K562 treated with DMSO at 1 percent for 12 hours (cell line): ENCODE measurements around the gene OR4D5. TPM values are rescaled to one million over a fixed set of nuclear protein-coding genes. Genes with fewer than 3 reads are reported as not detected.

Experiments
- total RNA-seq: library from RNA; unstranded; fragments of 300-600 nt; gene quantifications from 2 replicates; pipeline ENCODE4 v1.2.3, GENCODE V29; 2022; ENCODE audit not compliant: insufficient read depth

Gene OR4D5
- not detected in 2 replicates for total RNA-seq

GRCh38 chr11:123939317-123939716, at the start of gene OR4D5:
TSS of gene OR4D5 (plus strand) at chr11:123939617. CDS start at chr11:123939617, 0 bp downstream.

GRCh38 chr11:123901867-123902266, 37.5 kb upstream of the OR4D5 start, which contains the start of gene OR8D4:
TSS of gene OR8D4 (plus strand) at chr11:123902167. CDS start at chr11:123906432, 4,265 bp downstream.

GRCh38 chr11:123943738-123944137, 4.3 kb downstream of the OR4D5 start, which contains the start of gene OR6T1:
TSS of gene OR6T1 (minus strand) at chr11:123943838. CDS start at chr11:123943838, 0 bp downstream.

GRCh38 chr11:123977731-123978347, 38.4 kb downstream of the OR4D5 start, which contains the start of gene OR10S1:
TSS of gene OR10S1 (minus strand) at chr11:123977781. CDS start at chr11:123977664, 117 bp downstream.

Other genes with a start within 250 kb of the OR4D5 start
- gene ZNF202, start 198.0 kb upstream of the OR4D5 start, total RNA-seq: 1.2 and 4.1 TPM in 2 replicates
- gene OR6X1, start 185.1 kb upstream of the OR4D5 start, total RNA-seq: not detected in 2 replicates
- not detected in 2 replicates for gene OR6M1, start 133.3 kb upstream of the OR4D5 start, total RNA-seq
- gene TMEM225, start 53.9 kb upstream of the OR4D5 start, total RNA-seq: not detected in 2 replicates
- not detected in 2 replicates for gene OR8D4, start 37.5 kb upstream of the OR4D5 start, total RNA-seq
- not detected in 2 replicates for gene OR6T1, start 4.2 kb downstream of the OR4D5 start, total RNA-seq
- gene OR10S1, start 38.2 kb downstream of the OR4D5 start, total RNA-seq: not detected in 2 replicates
- not detected in 2 replicates for gene OR10G6, start 55.5 kb downstream of the OR4D5 start, total RNA-seq
- gene OR10G4, start 73.4 kb downstream of the OR4D5 start, total RNA-seq: not detected in 2 replicates
- not detected in 2 replicates for gene OR10G9, start 83.4 kb downstream of the OR4D5 start, total RNA-seq
- not detected in 2 replicates for gene OR10G8, start 87.2 kb downstream of the OR4D5 start, total RNA-seq
- gene OR10G7, start 101.7 kb downstream of the OR4D5 start, total RNA-seq: not detected in 2 replicates
- 8.2 and 19.6 TPM in 2 replicates for gene VWA5A, start 175.8 kb downstream of the OR4D5 start, total RNA-seq
- 0.16 TPM in 1 of 2 replicates, not detected in the other for gene OR10D3, start 243.7 kb downstream of the OR4D5 start, total RNA-seq